Measurements from ENCODE around the gene PARD3.

Gene PARD3

DNA sequence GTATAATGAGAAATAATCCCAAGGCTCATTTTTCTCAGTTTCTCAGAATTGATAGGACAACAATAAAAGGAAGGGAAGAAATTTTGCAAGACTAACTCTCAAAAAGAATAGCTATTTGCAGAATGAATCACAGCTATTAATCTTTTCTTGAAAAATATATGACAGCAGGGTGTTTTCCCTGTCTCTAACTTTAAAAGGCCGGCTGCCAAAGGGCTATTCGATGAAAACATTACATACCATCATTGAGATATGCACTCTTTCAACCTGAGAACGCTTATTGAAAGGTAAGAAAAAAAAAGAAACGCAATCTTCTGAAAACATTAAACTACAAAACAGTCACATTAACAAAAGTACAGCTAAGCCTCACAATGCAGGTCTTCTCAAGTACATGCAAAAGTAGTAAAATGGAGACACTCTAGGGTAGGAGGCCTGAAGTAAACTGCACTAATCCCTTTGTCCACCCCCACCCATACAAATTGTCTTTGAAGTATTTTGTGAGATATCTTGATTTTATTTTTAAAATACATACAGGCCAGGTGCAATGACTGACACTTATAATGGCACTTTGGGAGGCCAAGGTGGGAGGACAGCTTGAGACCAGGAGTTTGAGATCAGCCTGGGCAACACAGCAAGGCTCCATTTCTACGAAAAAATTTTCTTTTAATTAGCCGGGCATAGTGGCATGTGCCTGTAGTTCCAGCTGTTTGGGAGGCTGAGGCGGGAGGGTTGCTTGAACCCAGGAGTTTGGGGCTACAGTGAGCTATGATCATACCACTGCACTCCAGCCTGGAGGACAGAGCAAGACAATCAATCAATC is 83.0 kb downstream of the PARD3 start:
- DNase-seq (ENCODE audit: low read depth in 2 of 2) = peak; percentile 66 to 83
- no peak overlapping the region for H3K4me3 ChIP-seq (replicated peaks in 1 of 2; ENCODE audit: low read depth in 2 of 2, low read length in 2 of 2)
- TF ChIP-seq, protein P1, sequence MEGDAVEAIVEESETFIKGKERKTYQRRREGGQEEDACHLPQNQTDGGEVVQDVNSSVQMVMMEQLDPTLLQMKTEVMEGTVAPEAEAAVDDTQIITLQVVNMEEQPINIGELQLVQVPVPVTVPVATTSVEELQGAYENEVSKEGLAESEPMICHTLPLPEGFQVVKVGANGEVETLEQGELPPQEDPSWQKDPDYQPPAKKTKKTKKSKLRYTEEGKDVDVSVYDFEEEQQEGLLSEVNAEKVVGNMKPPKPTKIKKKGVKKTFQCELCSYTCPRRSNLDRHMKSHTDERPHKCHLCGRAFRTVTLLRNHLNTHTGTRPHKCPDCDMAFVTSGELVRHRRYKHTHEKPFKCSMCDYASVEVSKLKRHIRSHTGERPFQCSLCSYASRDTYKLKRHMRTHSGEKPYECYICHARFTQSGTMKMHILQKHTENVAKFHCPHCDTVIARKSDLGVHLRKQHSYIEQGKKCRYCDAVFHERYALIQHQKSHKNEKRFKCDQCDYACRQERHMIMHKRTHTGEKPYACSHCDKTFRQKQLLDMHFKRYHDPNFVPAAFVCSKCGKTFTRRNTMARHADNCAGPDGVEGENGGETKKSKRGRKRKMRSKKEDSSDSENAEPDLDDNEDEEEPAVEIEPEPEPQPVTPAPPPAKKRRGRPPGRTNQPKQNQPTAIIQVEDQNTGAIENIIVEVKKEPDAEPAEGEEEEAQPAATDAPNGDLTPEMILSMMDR (IDR thresholded peaks at IDR 0.05; ENCODE audit: low read depth, low read length) = no peak

DNA sequence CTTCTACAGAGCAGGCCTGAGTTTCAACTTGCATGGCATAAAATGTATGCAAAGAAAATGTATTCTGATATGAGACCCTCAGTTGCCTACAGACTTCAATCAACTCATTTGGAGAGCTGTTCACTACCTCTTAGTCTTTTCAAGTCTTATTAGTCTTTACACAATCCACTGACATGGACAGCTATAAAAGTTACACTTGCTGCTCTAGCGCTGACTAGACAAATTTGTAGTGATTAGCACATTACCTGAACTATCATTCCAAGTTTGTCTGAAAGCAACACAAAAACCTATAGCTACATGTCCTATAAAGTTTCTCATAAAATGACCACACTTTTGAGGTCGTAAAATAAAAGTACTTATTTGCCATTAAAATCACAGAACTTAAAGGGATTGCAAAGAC is 83.9 kb downstream of the PARD3 start:
- DNase-seq (ENCODE audit: low read depth in 2 of 2) = no peak
- TF ChIP-seq, protein P1 (IDR thresholded peaks at IDR 0.05; ENCODE audit: low read depth, low read length) = no peak
- no peak overlapping the region for H3K4me3 ChIP-seq (replicated peaks in 1 of 2; ENCODE audit: low read depth in 2 of 2, low read length in 2 of 2)

DNA sequence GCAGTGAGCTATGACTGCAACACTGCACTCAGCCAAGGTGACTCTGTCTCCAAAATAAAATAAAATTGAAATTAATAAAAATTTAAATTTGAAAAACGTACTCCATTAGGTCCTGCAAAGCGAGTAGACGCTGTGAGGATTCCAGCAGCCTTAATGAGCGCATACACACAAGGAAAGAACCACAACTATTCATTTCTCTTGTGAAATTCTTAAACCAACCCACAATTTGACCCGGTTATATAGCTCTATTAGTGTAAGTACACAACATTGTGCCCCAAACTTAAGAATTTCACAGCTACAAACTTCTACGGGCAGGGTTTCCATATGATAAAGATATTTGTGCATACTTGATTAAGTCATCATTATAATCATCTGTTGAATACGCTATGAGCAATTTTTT is 84.4 kb downstream of the PARD3 start:
- H3K4me3 ChIP-seq (replicated peaks in 1 of 2; ENCODE audit: low read depth in 2 of 2, low read length in 2 of 2) = no peak overlapping the region
- no peak for DNase-seq (ENCODE audit: low read depth in 2 of 2)
- TF ChIP-seq, protein P1 (IDR thresholded peaks at IDR 0.05; ENCODE audit: low read depth, low read length) = no peak

DNA sequence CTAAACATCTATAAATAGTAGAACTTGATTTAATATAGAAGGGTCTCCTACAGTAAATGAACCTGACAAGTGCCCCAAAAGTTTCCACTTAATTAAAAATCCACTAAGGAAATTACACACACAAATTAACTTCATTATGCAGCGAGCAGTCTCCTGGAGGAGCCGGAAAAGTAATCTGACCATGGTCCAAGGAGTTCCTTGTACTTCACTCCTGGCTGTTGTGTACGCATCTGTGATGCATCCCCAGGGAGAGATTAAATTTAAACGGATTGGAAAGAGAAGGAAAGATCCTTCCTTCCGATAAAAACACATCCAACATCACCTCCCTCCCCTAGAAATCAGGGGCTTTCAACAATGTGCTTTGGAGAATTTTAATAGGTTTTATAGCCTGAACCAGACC is 85.5 kb downstream of the PARD3 start:
- TF ChIP-seq, protein P1 (IDR thresholded peaks at IDR 0.05; ENCODE audit: low read depth, low read length) = no peak
- DNase-seq (ENCODE audit: low read depth in 2 of 2) = no peak
- no peak overlapping the region for H3K4me3 ChIP-seq (replicated peaks in 1 of 2; ENCODE audit: low read depth in 2 of 2, low read length in 2 of 2)

DNA sequence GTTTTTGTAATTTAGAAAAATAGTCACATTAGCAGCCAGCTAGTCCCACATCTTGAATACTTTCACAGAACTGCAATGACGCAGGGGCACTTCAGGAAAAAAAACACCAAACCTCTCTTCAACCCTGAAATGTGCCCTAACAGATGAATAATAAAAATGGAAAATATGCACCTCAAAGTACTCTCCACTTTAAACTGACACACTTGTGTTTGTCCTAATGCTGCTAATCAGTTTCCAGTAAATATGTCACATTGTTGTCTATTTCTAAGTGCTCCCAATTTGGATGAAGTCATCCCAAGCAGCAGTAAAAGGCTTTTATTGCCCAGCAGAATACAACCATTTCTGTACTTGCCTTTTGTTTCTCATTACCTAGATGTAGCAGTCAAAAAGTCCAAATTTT is 86.7 kb downstream of the PARD3 start:
- no peak for DNase-seq (ENCODE audit: low read depth in 2 of 2)
- H3K4me3 ChIP-seq (replicated peaks in 1 of 2; ENCODE audit: low read depth in 2 of 2, low read length in 2 of 2) = no peak overlapping the region
- TF ChIP-seq, protein P1 (IDR thresholded peaks at IDR 0.05; ENCODE audit: low read depth, low read length) = no peak

DNA sequence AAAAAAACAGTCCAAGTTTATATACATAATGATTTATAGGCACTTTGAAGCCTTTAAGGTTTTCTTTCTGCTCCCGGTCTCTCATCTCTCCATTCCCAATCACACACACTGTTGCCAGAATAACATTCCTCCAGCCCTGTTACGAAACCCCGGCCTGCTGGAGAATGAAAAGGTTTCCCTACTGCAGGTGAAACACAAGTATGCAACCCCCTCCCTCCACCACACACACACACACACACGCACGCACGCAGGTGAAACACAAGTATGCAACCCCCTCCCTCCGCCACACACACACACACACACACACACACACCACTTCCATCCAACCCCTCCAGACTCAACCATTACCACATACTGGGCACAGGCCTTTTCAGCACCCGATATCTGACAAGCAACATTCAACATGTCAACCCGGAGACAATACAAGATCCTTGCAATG is 87.5 kb downstream of the PARD3 start:
- peak in 1 of 2 donors; percentile 29 for DNase-seq (ENCODE audit: low read depth in 2 of 2)
- TF ChIP-seq, protein P1 (IDR thresholded peaks at IDR 0.05; ENCODE audit: low read depth, low read length) = no peak
- H3K4me3 ChIP-seq (replicated peaks in 1 of 2; ENCODE audit: low read depth in 2 of 2, low read length in 2 of 2) = no peak overlapping the region
